Measurements from ENCODE around the gene F2. TPM values are rescaled to one million over a fixed set of nuclear protein-coding genes. Genes with fewer than 3 reads are reported as not detected.
A peak's percentile ranks its signal among the peaks of the same experiment; 100 is the strongest.

Gene F2
- total and polyA plus RNA-seq, 2 of the 13 experiments (the other 11 are each of a cell fraction or from before 2014, with no cell fraction given): 330 to 801 TPM

DNA sequence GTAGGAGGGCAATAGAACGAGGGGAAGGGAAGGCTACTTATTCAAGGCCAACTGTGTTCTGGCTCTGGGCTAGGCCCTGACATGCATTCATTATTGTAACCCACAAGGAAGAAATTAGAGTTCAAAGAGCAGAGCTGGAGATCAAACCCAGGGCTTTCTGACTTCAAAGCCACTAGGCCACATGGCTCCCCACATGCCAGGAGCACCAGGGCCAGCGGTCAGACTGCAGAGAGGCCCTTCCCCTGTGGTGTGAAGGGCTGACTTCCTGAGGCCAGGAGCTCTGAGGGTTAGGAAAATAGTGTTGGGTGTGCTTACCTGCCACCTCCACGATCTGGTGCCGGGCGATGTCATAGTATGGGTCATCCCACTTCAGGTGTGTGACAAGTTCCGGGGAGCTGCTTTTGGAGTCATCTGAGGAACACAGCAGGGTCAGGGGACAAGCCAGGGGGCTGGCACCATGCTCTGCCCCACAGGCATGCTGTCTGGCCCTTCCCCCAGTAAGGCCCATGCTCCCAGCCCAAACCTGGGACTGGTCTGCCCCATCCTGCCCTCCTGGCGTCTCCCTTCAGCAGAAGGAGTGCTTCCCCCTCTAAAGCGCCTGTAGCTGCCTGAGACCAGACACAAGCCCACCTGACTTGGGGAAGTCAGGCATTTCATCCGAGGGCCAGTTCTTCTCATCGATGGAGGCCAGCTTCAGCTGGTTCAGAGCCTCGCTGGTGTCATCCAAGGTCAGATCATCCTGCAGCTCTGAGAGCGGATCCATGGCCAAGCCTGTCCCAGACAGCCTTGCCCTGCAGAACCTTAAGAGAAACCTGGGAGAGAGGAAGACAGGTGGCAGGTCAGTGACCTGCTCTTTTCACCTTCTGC is 23.4 kb upstream of the F2 start (continued):
- TF ChIP-seq ZSCAN21 (CRISPR knock-in tag; IDR thresholded peaks at IDR 0.05; ENCODE audit: borderline replicate concordance): peak; percentile 81; the same call in 1 of the 2 replicates
- TF ChIP-seq SALL2 (CRISPR knock-in tag; IDR thresholded peaks at IDR 0.05): no peak
- 0 out of 2 replicates have a peak, but pooled peaks have one; percentile 14 for TF ChIP-seq MIER3 (CRISPR knock-in tag; IDR thresholded peaks at IDR 0.05; ENCODE audit: borderline replicate concordance)
- TF ChIP-seq CHD4 (IDR thresholded peaks at IDR 0.05; ENCODE audit: borderline replicate concordance, low read length): no peak
- TF ChIP-seq HOXD1 (CRISPR knock-in tag; IDR thresholded peaks at IDR 0.05): no peak
- peak; percentile 86; the same call in 1 of the 2 replicates for TF ChIP-seq ZNF557 (CRISPR knock-in tag; IDR thresholded peaks at IDR 0.05)
- TF ChIP-seq ZFP41 (CRISPR knock-in tag; IDR thresholded peaks at IDR 0.05; ENCODE audit: borderline replicate concordance): peak; percentile 75; the same call in 1 of the 2 replicates
- no peak for TF ChIP-seq CC2D1A (CRISPR knock-in tag; IDR thresholded peaks at IDR 0.05)
- TF ChIP-seq SMAD9 (CRISPR knock-in tag; IDR thresholded peaks at IDR 0.05): 0 out of 2 replicates have a peak, but pooled peaks have one; percentile 63
- TF ChIP-seq, protein P1, sequence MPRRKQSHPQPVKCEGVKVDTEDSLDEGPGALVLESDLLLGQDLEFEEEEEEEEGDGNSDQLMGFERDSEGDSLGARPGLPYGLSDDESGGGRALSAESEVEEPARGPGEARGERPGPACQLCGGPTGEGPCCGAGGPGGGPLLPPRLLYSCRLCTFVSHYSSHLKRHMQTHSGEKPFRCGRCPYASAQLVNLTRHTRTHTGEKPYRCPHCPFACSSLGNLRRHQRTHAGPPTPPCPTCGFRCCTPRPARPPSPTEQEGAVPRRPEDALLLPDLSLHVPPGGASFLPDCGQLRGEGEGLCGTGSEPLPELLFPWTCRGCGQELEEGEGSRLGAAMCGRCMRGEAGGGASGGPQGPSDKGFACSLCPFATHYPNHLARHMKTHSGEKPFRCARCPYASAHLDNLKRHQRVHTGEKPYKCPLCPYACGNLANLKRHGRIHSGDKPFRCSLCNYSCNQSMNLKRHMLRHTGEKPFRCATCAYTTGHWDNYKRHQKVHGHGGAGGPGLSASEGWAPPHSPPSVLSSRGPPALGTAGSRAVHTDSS (CRISPR knock-in tag; conservative IDR thresholded peaks at IDR 0.05): no peak
- peak; percentile 66; the same call in 1 of the 2 replicates for TF ChIP-seq MEF2D (CRISPR knock-in tag; IDR thresholded peaks at IDR 0.05)
- TF ChIP-seq NCOR1 (IDR thresholded peaks at IDR 0.05; ENCODE audit: borderline replicate concordance, low read length): no peak
- TF ChIP-seq ZNF781 (CRISPR knock-in tag; IDR thresholded peaks at IDR 0.05; ENCODE audit: borderline replicate concordance, not compliant biosample characterization): peak; percentile 75
- TF ChIP-seq ZNF569 (CRISPR knock-in tag; IDR thresholded peaks at IDR 0.05; ENCODE audit: borderline replicate concordance): no peak
- TF ChIP-seq, protein P2, sequence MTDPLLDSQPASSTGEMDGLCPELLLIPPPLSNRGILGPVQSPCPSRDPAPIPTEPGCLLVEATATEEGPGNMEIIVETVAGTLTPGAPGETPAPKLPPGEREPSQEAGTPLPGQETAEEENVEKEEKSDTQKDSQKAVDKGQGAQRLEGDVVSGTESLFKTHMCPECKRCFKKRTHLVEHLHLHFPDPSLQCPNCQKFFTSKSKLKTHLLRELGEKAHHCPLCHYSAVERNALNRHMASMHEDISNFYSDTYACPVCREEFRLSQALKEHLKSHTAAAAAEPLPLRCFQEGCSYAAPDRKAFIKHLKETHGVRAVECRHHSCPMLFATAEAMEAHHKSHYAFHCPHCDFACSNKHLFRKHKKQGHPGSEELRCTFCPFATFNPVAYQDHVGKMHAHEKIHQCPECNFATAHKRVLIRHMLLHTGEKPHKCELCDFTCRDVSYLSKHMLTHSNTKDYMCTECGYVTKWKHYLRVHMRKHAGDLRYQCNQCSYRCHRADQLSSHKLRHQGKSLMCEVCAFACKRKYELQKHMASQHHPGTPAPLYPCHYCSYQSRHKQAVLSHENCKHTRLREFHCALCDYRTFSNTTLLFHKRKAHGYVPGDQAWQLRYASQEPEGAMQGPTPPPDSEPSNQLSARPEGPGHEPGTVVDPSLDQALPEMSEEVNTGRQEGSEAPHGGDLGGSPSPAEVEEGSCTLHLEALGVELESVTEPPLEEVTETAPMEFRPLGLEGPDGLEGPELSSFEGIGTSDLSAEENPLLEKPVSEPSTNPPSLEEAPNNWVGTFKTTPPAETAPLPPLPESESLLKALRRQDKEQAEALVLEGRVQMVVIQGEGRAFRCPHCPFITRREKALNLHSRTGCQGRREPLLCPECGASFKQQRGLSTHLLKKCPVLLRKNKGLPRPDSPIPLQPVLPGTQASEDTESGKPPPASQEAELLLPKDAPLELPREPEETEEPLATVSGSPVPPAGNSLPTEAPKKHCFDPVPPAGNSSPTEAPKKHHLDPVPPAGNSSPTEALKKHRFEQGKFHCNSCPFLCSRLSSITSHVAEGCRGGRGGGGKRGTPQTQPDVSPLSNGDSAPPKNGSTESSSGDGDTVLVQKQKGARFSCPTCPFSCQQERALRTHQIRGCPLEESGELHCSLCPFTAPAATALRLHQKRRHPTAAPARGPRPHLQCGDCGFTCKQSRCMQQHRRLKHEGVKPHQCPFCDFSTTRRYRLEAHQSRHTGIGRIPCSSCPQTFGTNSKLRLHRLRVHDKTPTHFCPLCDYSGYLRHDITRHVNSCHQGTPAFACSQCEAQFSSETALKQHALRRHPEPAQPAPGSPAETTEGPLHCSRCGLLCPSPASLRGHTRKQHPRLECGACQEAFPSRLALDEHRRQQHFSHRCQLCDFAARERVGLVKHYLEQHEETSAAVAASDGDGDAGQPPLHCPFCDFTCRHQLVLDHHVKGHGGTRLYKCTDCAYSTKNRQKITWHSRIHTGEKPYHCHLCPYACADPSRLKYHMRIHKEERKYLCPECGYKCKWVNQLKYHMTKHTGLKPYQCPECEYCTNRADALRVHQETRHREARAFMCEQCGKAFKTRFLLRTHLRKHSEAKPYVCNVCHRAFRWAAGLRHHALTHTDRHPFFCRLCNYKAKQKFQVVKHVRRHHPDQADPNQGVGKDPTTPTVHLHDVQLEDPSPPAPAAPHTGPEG (CRISPR knock-in tag; IDR thresholded peaks at IDR 0.05): peak; percentile 41; the same call in 1 of the 2 replicates
- TF ChIP-seq RCOR2 (CRISPR knock-in tag; IDR thresholded peaks at IDR 0.05): peak; percentile 67; the same call in 1 of the 2 replicates
- TF ChIP-seq, protein P3, sequence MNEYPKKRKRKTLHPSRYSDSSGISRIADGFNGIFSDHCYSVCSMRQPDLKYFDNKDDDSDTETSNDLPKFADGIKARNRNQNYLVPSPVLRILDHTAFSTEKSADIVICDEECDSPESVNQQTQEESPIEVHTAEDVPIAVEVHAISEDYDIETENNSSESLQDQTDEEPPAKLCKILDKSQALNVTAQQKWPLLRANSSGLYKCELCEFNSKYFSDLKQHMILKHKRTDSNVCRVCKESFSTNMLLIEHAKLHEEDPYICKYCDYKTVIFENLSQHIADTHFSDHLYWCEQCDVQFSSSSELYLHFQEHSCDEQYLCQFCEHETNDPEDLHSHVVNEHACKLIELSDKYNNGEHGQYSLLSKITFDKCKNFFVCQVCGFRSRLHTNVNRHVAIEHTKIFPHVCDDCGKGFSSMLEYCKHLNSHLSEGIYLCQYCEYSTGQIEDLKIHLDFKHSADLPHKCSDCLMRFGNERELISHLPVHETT (CRISPR knock-in tag; conservative IDR thresholded peaks at IDR 0.05): no peak; the same call in 1 of the 2 replicates
- TF ChIP-seq, protein P4, sequence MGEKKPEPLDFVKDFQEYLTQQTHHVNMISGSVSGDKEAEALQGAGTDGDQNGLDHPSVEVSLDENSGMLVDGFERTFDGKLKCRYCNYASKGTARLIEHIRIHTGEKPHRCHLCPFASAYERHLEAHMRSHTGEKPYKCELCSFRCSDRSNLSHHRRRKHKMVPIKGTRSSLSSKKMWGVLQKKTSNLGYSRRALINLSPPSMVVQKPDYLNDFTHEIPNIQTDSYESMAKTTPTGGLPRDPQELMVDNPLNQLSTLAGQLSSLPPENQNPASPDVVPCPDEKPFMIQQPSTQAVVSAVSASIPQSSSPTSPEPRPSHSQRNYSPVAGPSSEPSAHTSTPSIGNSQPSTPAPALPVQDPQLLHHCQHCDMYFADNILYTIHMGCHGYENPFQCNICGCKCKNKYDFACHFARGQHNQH (CRISPR knock-in tag; IDR thresholded peaks at IDR 0.05): peak; percentile 76
- TF ChIP-seq ZC3H13 (CRISPR knock-in tag; IDR thresholded peaks at IDR 0.05): no peak
